SIG-M5 treated with dmso at 0.1 percent for 504 hours (cell line): ENCODE results near the gene PRDM15.

Experiments
- DNase-seq: peaks from one replicate; lab custom pipeline; 2025; ENCODE audit not compliant: unreplicated experiment; lab: John Stamatoyannopoulos, UW

The PRDM15 gene

GRCh38 chr21:41913230-41913629 is 34.1 kb upstream of the PRDM15 start:
- DNase-seq, result no peak

- no peak for DNase-seq
Observed at GRCh38 chr21:41908829-41909228, 29.7 kb upstream of the PRDM15 start.

GRCh38 chr21:41907496-41908258 is 28.5 kb upstream of the PRDM15 start:
- DNase-seq, result no peak

- DNase-seq, result no peak
Observed at GRCh38 chr21:41906770-41907169, 27.6 kb upstream of the PRDM15 start.

- no peak for DNase-seq
Observed at GRCh38 chr21:41903559-41904351, 24.6 kb upstream of the PRDM15 start.

- no peak for DNase-seq
Observed at GRCh38 chr21:41902946-41903345, 23.8 kb upstream of the PRDM15 start.

- no peak for DNase-seq
Observed at GRCh38 chr21:41901782-41902181, 22.6 kb upstream of the PRDM15 start.

- no peak for DNase-seq
Observed at GRCh38 chr21:41901099-41901498, 22.0 kb upstream of the PRDM15 start.

GRCh38 chr21:41900401-41900800 is 21.3 kb upstream of the PRDM15 start:
- DNase-seq, result no peak

- DNase-seq, result no peak
Observed at GRCh38 chr21:41899426-41900202, 20.5 kb upstream of the PRDM15 start.

GRCh38 chr21:41898998-41899397 is 19.9 kb upstream of the PRDM15 start:
- DNase-seq, result no peak

GRCh38 chr21:41897700-41898099 is 18.6 kb upstream of the PRDM15 start:
- no peak for DNase-seq

- no peak for DNase-seq
Observed at GRCh38 chr21:41897047-41897669, 18.0 kb upstream of the PRDM15 start.

- no peak for DNase-seq
Observed at GRCh38 chr21:41895643-41896493, 16.7 kb upstream of the PRDM15 start.

- DNase-seq, result no peak
Observed at GRCh38 chr21:41894922-41895557, 15.9 kb upstream of the PRDM15 start.

- no peak for DNase-seq
Observed at GRCh38 chr21:41894511-41894910, 15.4 kb upstream of the PRDM15 start.

- no peak for DNase-seq
Observed at GRCh38 chr21:41892726-41893125, 13.6 kb upstream of the PRDM15 start.

GRCh38 chr21:41891132-41891531 is 12.0 kb upstream of the PRDM15 start:
- no peak for DNase-seq

GRCh38 chr21:41890355-41890754 is 11.2 kb upstream of the PRDM15 start:
- no peak for DNase-seq
